ENCODE measurements around the gene POGZ. TPM values are rescaled to one million over a fixed set of nuclear protein-coding genes. Genes with fewer than 3 reads are reported as not detected.

POGZ gene, protein sequence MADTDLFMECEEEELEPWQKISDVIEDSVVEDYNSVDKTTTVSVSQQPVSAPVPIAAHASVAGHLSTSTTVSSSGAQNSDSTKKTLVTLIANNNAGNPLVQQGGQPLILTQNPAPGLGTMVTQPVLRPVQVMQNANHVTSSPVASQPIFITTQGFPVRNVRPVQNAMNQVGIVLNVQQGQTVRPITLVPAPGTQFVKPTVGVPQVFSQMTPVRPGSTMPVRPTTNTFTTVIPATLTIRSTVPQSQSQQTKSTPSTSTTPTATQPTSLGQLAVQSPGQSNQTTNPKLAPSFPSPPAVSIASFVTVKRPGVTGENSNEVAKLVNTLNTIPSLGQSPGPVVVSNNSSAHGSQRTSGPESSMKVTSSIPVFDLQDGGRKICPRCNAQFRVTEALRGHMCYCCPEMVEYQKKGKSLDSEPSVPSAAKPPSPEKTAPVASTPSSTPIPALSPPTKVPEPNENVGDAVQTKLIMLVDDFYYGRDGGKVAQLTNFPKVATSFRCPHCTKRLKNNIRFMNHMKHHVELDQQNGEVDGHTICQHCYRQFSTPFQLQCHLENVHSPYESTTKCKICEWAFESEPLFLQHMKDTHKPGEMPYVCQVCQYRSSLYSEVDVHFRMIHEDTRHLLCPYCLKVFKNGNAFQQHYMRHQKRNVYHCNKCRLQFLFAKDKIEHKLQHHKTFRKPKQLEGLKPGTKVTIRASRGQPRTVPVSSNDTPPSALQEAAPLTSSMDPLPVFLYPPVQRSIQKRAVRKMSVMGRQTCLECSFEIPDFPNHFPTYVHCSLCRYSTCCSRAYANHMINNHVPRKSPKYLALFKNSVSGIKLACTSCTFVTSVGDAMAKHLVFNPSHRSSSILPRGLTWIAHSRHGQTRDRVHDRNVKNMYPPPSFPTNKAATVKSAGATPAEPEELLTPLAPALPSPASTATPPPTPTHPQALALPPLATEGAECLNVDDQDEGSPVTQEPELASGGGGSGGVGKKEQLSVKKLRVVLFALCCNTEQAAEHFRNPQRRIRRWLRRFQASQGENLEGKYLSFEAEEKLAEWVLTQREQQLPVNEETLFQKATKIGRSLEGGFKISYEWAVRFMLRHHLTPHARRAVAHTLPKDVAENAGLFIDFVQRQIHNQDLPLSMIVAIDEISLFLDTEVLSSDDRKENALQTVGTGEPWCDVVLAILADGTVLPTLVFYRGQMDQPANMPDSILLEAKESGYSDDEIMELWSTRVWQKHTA (N-terminal part only)
- 51.9 TPM for polyA plus RNA-seq (2012; ENCODE audit: insufficient read depth, insufficient read length, low read depth)

DNA sequence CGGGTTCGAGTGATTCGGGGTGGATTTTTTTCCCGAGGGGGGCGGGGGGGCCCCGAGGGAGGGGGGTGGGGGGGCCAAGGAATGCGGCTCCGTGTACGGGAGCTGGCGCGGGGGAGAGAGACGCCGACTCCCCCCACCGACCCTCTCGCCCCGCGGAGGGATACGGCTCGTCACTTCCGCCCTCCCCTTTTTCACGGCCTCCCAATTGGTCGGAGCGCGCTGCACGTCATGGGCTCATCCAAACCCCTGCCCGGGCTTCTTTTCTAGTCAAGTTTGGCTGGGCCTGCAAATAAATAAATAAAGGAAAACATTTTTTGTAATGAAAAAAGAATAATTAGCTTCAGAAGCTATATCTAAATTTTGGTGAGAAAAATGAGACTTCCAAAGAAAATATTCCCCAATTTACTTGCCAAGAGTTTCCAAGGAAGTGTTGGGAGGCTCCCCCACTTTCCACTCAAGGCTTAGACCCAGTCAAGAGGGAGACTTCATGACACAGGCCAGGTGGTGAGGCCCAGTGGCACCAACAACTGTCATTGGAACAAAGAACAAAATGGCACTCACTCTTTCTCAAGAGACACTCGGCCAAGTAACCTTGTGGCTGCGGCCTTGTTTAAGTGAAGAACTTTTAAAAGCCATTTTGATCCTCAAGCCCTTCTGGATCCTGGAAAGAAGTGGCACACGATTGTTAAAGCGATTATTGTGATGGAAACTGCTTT lies at the start of gene POGZ:
TSS of gene POGZ (minus strand) at position 164 of the 716 bp plus-strand sequence. CDS start 17,290 bp downstream, outside the sequence.
- no peaks in the 10 kb centered on the region for H3K9me3 ChIP-seq
- H3K4me1 ChIP-seq: peaks cover 5% of the 10 kb centered on the region
- DNase-seq: peak; percentile 95
- peaks cover 3% of the 10 kb centered on the region; the same call in 1 of the 2 replicates for H3K36me3 ChIP-seq
- no peaks in the 10 kb centered on the region for H3K27me3 ChIP-seq
- TF ChIP-seq, protein P1, sequence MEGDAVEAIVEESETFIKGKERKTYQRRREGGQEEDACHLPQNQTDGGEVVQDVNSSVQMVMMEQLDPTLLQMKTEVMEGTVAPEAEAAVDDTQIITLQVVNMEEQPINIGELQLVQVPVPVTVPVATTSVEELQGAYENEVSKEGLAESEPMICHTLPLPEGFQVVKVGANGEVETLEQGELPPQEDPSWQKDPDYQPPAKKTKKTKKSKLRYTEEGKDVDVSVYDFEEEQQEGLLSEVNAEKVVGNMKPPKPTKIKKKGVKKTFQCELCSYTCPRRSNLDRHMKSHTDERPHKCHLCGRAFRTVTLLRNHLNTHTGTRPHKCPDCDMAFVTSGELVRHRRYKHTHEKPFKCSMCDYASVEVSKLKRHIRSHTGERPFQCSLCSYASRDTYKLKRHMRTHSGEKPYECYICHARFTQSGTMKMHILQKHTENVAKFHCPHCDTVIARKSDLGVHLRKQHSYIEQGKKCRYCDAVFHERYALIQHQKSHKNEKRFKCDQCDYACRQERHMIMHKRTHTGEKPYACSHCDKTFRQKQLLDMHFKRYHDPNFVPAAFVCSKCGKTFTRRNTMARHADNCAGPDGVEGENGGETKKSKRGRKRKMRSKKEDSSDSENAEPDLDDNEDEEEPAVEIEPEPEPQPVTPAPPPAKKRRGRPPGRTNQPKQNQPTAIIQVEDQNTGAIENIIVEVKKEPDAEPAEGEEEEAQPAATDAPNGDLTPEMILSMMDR (IDR thresholded peaks at IDR 0.05; ENCODE audit: low read depth, low read length): no peak
- peak within 1 kb of the TSS; percentile 79 for H3K4me3 ChIP-seq (ENCODE audit: low read depth, low read length)

DNA sequence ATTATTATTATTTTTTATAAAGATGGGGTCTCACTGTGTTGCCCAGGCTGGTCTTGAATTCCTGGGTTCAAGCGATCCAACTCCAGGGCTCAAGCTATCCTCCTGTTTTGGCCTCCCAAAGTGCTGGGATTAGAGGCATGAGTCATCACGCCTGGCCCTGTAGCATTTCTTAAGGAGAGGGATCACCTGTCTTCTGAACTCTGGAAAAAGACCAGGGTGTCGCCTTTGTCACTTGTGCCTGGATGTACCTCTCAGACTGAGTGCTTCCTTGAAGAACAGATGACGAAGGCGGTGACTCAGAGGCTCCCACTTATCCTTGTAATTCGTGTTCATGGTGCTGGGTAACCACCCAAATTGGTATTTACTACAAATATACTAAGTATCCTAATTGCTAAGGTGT lies 49.5 kb upstream of the POGZ start:
- no peaks in the 10 kb centered on the region for H3K9me3 ChIP-seq
- H3K4me1 ChIP-seq: peaks cover 20% of the 10 kb centered on the region
- H3K36me3 ChIP-seq: no peaks in the 10 kb centered on the region
- H3K4me3 ChIP-seq (ENCODE audit: low read depth, low read length): no peak overlapping the region
- no peak for DNase-seq
- TF ChIP-seq, protein P1 (IDR thresholded peaks at IDR 0.05; ENCODE audit: low read depth, low read length): no peak
- H3K27me3 ChIP-seq: no peaks in the 10 kb centered on the region

DNA sequence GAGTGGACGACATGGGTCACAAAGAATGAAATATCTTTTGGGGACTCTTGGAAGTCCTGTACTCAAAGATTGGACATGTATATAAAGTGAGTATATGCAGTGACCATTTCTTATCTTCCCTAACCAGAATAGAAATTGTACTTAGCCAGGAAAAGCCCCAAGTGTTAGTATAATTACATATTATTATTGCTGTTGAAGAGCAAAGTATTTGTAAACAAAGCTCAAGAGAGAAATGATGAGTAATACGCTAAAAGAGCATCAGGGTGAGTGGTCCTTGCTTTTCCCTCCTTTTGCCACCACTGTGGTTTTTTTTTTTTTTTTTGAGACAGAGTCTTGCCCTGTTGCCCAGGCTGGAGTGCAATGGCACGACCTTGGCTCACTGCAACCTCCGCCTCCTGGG lies 45.5 kb upstream of the POGZ start:
- no peaks in the 10 kb centered on the region for H3K9me3 ChIP-seq
- no peak overlapping the region for H3K4me3 ChIP-seq (ENCODE audit: low read depth, low read length)
- no peaks in the 10 kb centered on the region for H3K36me3 ChIP-seq
- H3K27me3 ChIP-seq: no peaks in the 10 kb centered on the region
- DNase-seq: no peak
- no peaks in the 10 kb centered on the region for H3K4me1 ChIP-seq
- TF ChIP-seq, protein P1 (IDR thresholded peaks at IDR 0.05; ENCODE audit: low read depth, low read length): no peak

DNA sequence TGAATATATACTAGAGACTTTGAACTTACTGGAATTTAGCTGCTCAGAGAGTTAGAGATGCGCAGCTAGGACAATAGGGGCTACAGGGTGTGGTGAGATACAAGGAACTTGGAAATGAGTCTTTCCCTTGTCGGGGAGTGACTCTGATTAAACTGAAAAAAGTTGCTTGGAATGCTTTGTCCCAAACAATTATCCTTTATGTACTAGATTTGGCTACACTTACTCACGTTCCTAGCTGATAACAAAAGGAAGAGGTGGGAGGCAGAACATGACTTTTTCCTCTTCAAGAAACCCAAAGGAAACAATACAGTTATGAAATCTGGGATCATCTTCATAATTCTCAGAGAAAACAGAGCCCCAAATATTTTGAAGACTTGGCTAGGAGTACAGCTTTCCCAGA lies 45.0 kb upstream of the POGZ start:
- no peaks in the 10 kb centered on the region for H3K4me1 ChIP-seq
- no peaks in the 10 kb centered on the region for H3K36me3 ChIP-seq
- no peak for DNase-seq
- H3K4me3 ChIP-seq (ENCODE audit: low read depth, low read length): no peak overlapping the region
- TF ChIP-seq, protein P1 (IDR thresholded peaks at IDR 0.05; ENCODE audit: low read depth, low read length): no peak
- no peaks in the 10 kb centered on the region for H3K9me3 ChIP-seq
- no peaks in the 10 kb centered on the region for H3K27me3 ChIP-seq

DNA sequence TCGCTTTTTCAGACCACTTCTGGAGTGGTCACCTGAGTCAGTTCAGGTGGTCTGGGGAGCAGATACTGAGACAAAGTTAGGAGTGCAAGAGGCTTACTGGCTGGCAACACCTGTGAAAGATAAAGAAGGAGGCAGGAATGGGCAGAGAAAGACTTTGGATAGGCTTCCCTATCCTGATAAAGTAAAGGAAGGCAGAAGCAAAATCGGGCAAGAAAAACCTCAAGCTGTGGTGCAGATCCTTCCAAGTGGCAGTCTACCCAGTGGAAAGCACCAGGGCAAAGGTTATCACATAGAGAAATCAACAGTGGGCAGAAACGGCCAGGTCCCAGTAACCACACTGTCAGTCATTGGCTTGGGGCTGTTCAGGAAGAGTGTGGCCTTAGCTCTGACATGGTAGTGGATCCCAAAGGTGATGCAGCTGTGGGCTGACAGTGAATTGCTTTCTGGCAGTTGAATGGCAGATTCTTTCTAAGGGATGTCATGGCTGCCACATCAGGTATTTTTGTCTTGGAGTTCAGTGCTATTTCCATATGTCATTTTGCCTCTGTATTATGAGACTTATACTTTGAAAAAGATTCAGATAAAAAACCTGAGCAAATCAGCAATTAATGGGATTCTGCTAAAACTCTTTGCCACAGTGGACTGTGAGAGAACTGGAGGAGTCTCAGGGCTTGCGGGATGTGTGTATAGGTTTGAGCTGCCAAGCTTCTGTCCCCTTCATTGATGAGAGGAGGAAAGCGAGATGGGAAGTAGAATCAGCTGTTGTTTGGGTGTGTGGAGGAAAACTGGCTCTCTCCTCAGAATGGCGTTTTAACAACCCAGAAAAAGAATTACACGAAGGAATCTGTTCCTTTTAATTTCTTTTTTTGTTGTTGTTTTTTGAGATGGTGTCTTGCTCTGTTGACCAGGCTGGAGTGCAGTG lies 43.8 kb upstream of the POGZ start:
- Histone ChIP-seq H3K36me3 (no peaks in the 10 kb centered on the region), H3K9me3 (no peaks in the 10 kb centered on the region), H3K4me1 (no peaks in the 10 kb centered on the region), H3K27me3 (no peaks in the 10 kb centered on the region), H3K4me3 (ENCODE audit: low read depth, low read length) (no peak overlapping the region)
- TF ChIP-seq, protein P1 (IDR thresholded peaks at IDR 0.05; ENCODE audit: low read depth, low read length): no peak
- no peak for DNase-seq

All from BE2C (cell line).